Measurements from ENCODE around the gene CLPTM1L. TPM values are rescaled to one million over a fixed set of nuclear protein-coding genes. Genes with fewer than 3 reads are reported as not detected.

CLPTM1L gene
- total RNA-seq (10 to 100 TPM; 61.8 to 96.5 (median 87.0) TPM), polyA plus RNA-seq (10 to 100 TPM; 40.7 to 85.6 (median 50.7) TPM)
- long read RNA-seq, donor 1, transcript CLPTM1L-204 (8 exons, 742 nt), result minor isoform, 6 of 29 reads
- long read RNA-seq, donor 1, transcript CLPTM1L-201 (17 exons, 2,500 nt), result major isoform, 16 of 29 reads
- long read RNA-seq, donor 1, partial matches to known transcripts, result 5 of 29 reads
- long read RNA-seq, donor 1, other reads (novel, unspliced or antisense), result 0 of 29 reads
- long read RNA-seq, donor 2, transcript CLPTM1L-201 (17 exons, 2,500 nt), result major isoform, 13 of 22 reads
- long read RNA-seq, donor 2, partial matches to known transcripts, result 5 of 22 reads
- long read RNA-seq, donor 2, other reads (novel, unspliced or antisense), result 0 of 22 reads
- long read RNA-seq, donor 3, transcript CLPTM1L-201 (17 exons, 2,500 nt), result major isoform, 16 of 18 reads
- long read RNA-seq, donor 3, partial matches to known transcripts, result 0 of 18 reads
- long read RNA-seq, donor 3, other reads (novel, unspliced or antisense), result 0 of 18 reads
- long read RNA-seq, donor 4, partial matches to known transcripts, result 4 of 4 reads
- long read RNA-seq, donor 4, other reads (novel, unspliced or antisense), result 0 of 4 reads
- long read RNA-seq, donor 5, transcript CLPTM1L-201 (17 exons, 2,500 nt), result major isoform, 273 of 333 reads
- long read RNA-seq, donor 5, partial matches to known transcripts, result 6 of 333 reads
- long read RNA-seq, donor 5, other reads (novel, unspliced or antisense), result 54 of 333 reads
- long read RNA-seq, donor 6, partial matches to known transcripts, result 3 of 3 reads
- long read RNA-seq, donor 6, other reads (novel, unspliced or antisense), result 0 of 3 reads
- long read RNA-seq, donor 7, transcript CLPTM1L-204 (8 exons, 742 nt), result minor isoform, 6 of 13 reads
- long read RNA-seq, donor 7, transcript CLPTM1L-201 (17 exons, 2,500 nt), result major isoform, 7 of 13 reads
- long read RNA-seq, donor 7, partial matches to known transcripts, result 0 of 13 reads
- long read RNA-seq, donor 7, other reads (novel, unspliced or antisense), result 0 of 13 reads
- long read RNA-seq, donor 8, transcript CLPTM1L-204 (8 exons, 742 nt), result minor isoform, 9 of 34 reads
- long read RNA-seq, donor 8, transcript CLPTM1L-201 (17 exons, 2,500 nt), result major isoform, 20 of 34 reads
- long read RNA-seq, donor 8, partial matches to known transcripts, result 5 of 34 reads
- long read RNA-seq, donor 8, other reads (novel, unspliced or antisense), result 0 of 34 reads
- long read RNA-seq, donor 9, transcript CLPTM1L-201 (17 exons, 2,500 nt), result major isoform, 7 of 17 reads
- long read RNA-seq, donor 9, partial matches to known transcripts, result 7 of 17 reads
- long read RNA-seq, donor 9, other reads (novel, unspliced or antisense), result 0 of 17 reads
- long read RNA-seq, donor 10, transcript CLPTM1L-204 (8 exons, 742 nt), result major isoform, 8 of 23 reads
- long read RNA-seq, donor 10, transcript CLPTM1L-201 (17 exons, 2,500 nt), result major isoform, 8 of 23 reads
- long read RNA-seq, donor 10, partial matches to known transcripts, result 7 of 23 reads
- long read RNA-seq, donor 10, other reads (novel, unspliced or antisense), result 0 of 23 reads

- H3K9me3 ChIP-seq (replicated peaks in 1 of 3), result no peaks in the 10 kb centered on the region
- peak; percentile 84 to 91 (median 87) for DNase-seq
- peaks cover 0 to 23% of the 10 kb centered on the region in 2 donors for H3K36me3 ChIP-seq (replicated peaks in 1 of 2)
- TF ChIP-seq CTCF (IDR thresholded peaks at IDR 0.05), result peak in 3 of 6 experiments; percentile 24 to 46 (median 28)
- TF ChIP-seq POLR2A (IDR thresholded peaks at IDR 0.05), result peak; percentile 76 to 81
- peak within 1 kb of the TSS in 4 of 5 donors; percentile 67 to 92 (median 74) for H3K27ac ChIP-seq
- WGBS, 4 donors, result 0 to 1% (median 1%) methylated on average over 15 to 87 of the region's 87 CpGs
- intact Hi-C loops (cut with DNase I), result loop anchor here in 1 of 2 donors (10.0 kb wide), 1 partner anchor 300 kb away; no protein-coding TSS in a partner anchor
- H3K4me1 ChIP-seq (replicated peaks in 1 of 2), result peaks cover 12 to 23% of the 10 kb centered on the region in 2 donors
- peak within 1 kb of the TSS; percentile 88 to 97 (median 89) for H3K4me3 ChIP-seq
- H3K27me3 ChIP-seq, result no peaks in the 10 kb centered on the region
Measured at GRCh38 chr5:1344975-1345838, at the start of gene CLPTM1L. Gene CLPTM1L, minus strand, starts transcription at chr5:1345099. Its CDS starts 258 bp downstream, at chr5:1344841.

- Histone ChIP-seq H3K27me3 (peaks cover 14% of the 10 kb centered on the region), H3K4me1 (replicated peaks in 1 of 2) (no peaks in the 10 kb centered on the region), H3K27ac (no peak overlapping the region), H3K9me3 (replicated peaks in 1 of 3) (no peaks in the 10 kb centered on the region), H3K36me3 (replicated peaks in 1 of 2) (no peaks in the 10 kb centered on the region), H3K4me3 (no peak overlapping the region)
- TF ChIP-seq POLR2A (IDR thresholded peaks at IDR 0.05) (no peak), CTCF (IDR thresholded peaks at IDR 0.05) (no peak)
- intact Hi-C loops (cut with DNase I), result no loop called here
- DNase-seq, result no peak
- 38 to 55% (median 49%) methylated on average over 13 to 36 of the region's 36 CpGs for WGBS, 4 donors
Measured at GRCh38 chr5:1393571-1394501, 48.9 kb upstream of the CLPTM1L start.

Measured in adrenal gland (tissue), 19 donors.